Endothelial cell of umbilical vein (primary cell): ENCODE results near the gene SPHK2. TPM values are rescaled to one million over a fixed set of nuclear protein-coding genes. Genes with fewer than 3 reads are reported as not detected.

Experiments
- BruUV-seq: library from RNA; stranded (reverse); fragments of 400-500 nt; replicated peaks from 2 replicates; lab custom pipeline; 2021; lab: Mats Ljungman, UMichigan
- CTCF ChIA-PET: fragments of 300-600, 350-600 bp; sonication (Branson Sonifier 250); formaldehyde crosslinking; loops from one replicate; lab custom pipeline; 2021; ENCODE audit warnings: antibody characterized with exemption, inconsistent platforms; lab: Charles Lee
- POLR2A ChIA-PET: fragments of 300-600, 350-600 bp; sonication (Branson Sonifier 250); formaldehyde crosslinking; loops from one replicate; lab custom pipeline; 2021; ENCODE audit warnings: antibody characterized with exemption, inconsistent platforms; lab: Charles Lee
- DNase-seq: peaks from one replicate; pipeline ENCODE4 v3.0.0-alpha.2; 2011; ENCODE audit warnings: low read depth, low spot score
- FAIRE-seq: peaks from 2 replicates; lab custom pipeline; 2011; peaks lifted over from hg19 to GRCh38; lab: Jason Lieb, UNC
- H2AFZ ChIP-seq: 2 replicates; pipeline ENCODE4 v1.6.0; 2012; ENCODE audit warnings: low read depth, low read length, control low read depth, inconsistent platforms
- H3K27ac ChIP-seq: 2 replicates; pipeline ENCODE4 v1.5.1; 2011; ENCODE audit warnings: low read depth, mild to moderate bottlenecking, control low read depth, low read length, moderate library complexity; ENCODE audit not compliant: insufficient read depth
- H3K27me3 ChIP-seq, 2 experiments: 2 replicates each; pipeline versions ENCODE4 v1.6.0 to v1.6.1; 2011; ENCODE audit warnings: low read length in 2 of 2, mixed read lengths in 1 of 2; ENCODE audit not compliant: control insufficient read depth in 2 of 2, insufficient read depth in 2 of 2
- H3K36me3 ChIP-seq, 2 experiments: 2 replicates in 1 of 2; 3 replicates in 1 of 2; pipeline ENCODE4 v1.5.1; 2011; ENCODE audit warnings: low read length in 2 of 2, mild to moderate bottlenecking in 1 of 2, moderate library complexity in 1 of 2; ENCODE audit not compliant: control insufficient read depth in 2 of 2, insufficient read depth in 2 of 2; ENCODE audit errors: extremely low read depth in 1 of 2
- H3K4me1 ChIP-seq: 3 replicates; pipeline ENCODE4 v1.5.1; 2011; ENCODE audit warnings: mild to moderate bottlenecking, low read length; ENCODE audit not compliant: control insufficient read depth, insufficient read depth; ENCODE audit errors: extremely low read depth
- H3K4me2 ChIP-seq: 2 replicates; pipeline ENCODE4 v1.6.1; 2011; ENCODE audit warnings: low read length, control low read depth, mixed read lengths; ENCODE audit not compliant: insufficient read depth
- H3K4me3 ChIP-seq, 3 experiments: fragments of 200-600 bp in 1 of 3; sonication (generic), shearing (Covaris generic) in 1 of 3; replicated peaks in 1 of 3; 2 replicates each; pipeline ENCODE4 v1.5.1; 2011 to 2016; ENCODE audit warnings: control low read depth in 3 of 3, low read length in 3 of 3, mild to moderate bottlenecking in 2 of 3, inconsistent platforms in 1 of 3, low read depth in 1 of 3, moderate library complexity in 1 of 3; ENCODE audit not compliant: insufficient read depth in 1 of 3
- H3K79me2 ChIP-seq: 2 replicates; pipeline ENCODE4 v1.6.0; 2012; ENCODE audit warnings: low read length, inconsistent platforms; ENCODE audit not compliant: control insufficient read depth, insufficient read depth
- H3K9ac ChIP-seq: replicated peaks from 2 replicates; pipeline ENCODE3; 2011; ENCODE audit warnings: low read length, control low read depth; ENCODE audit not compliant: insufficient read depth; ENCODE audit errors: extremely low read depth
- H3K9me1 ChIP-seq: replicated peaks from 3 replicates; pipeline ENCODE4 v1.6.0; 2011; ENCODE audit warnings: mild to moderate bottlenecking, low read length; ENCODE audit not compliant: control insufficient read depth, insufficient read depth; ENCODE audit errors: extremely low read depth
- H3K9me3 ChIP-seq: replicated peaks from 2 replicates; pipeline ENCODE4 v1.5.1; 2012; ENCODE audit warnings: low read length, inconsistent platforms; ENCODE audit not compliant: control insufficient read depth, insufficient read depth
- H4K20me1 ChIP-seq: replicated peaks from 2 replicates; pipeline ENCODE3; 2011; ENCODE audit warnings: mild to moderate bottlenecking, low read length; ENCODE audit not compliant: control insufficient read depth, insufficient read depth; ENCODE audit errors: extremely low read depth
- EZH2 ChIP-seq: IDR thresholded peaks from 2 replicates; pipeline ENCODE4 v1.6.1; 2012; ENCODE audit warnings: borderline replicate concordance, low read depth, mild to moderate bottlenecking, moderate library complexity, low read length, inconsistent platforms; ENCODE audit not compliant: severe bottlenecking
- FOS ChIP-seq: IDR thresholded peaks from 2 replicates; pipeline ENCODE4 v1.6.1; 2011; ENCODE audit warnings: mild to moderate bottlenecking, low read length, moderate library complexity, borderline replicate concordance; ENCODE audit not compliant: insufficient read depth
- GATA2 ChIP-seq: IDR thresholded peaks from 2 replicates; pipeline ENCODE4 v1.7.0; 2011; ENCODE audit warnings: low read depth, mild to moderate bottlenecking, moderate library complexity, mixed read lengths, low read length; ENCODE audit not compliant: insufficient read length, insufficient read depth
- JUN ChIP-seq: IDR thresholded peaks from 2 replicates; pipeline ENCODE4 v1.6.1; 2011; ENCODE audit warnings: borderline replicate concordance, low read depth; ENCODE audit not compliant: insufficient read length, insufficient read depth
- MYC ChIP-seq: IDR thresholded peaks from one replicate; pipeline ENCODE4 v1.6.1; 2011; ENCODE audit warnings: mild to moderate bottlenecking, low read depth, low read length
- POLR2A ChIP-seq: IDR thresholded peaks from 2 replicates; pipeline ENCODE4 v1.6.1; 2012; ENCODE audit warnings: low read depth, mild to moderate bottlenecking, control low read depth, low read length
- POLR2AphosphoS5 ChIP-seq: IDR thresholded peaks from 2 replicates; pipeline ENCODE4 v1.6.1; 2012; ENCODE audit warnings: low read depth, mild to moderate bottlenecking, control low read depth, low read length, moderate library complexity; ENCODE audit not compliant: insufficient read depth
- dilution Hi-C: fragments of 300-500 bp; cut with MboI; formaldehyde crosslinking; loops from one replicate; pipeline ENCODE4 v1.15.0; 2019; ENCODE audit warnings: low sequenced_read_pairs; ENCODE audit not compliant: extremely low pct_ligation_motif_present
- intact Hi-C: fragments of 100-400 bp; cut with micrococcal nuclease; formaldehyde crosslinking; loops from one replicate; pipeline ENCODE4 v1.10.0; 2022
- polyA plus RNA-seq, 4 experiments: library from polyadenylated mRNA; depleted of rRNA in 3 of 4; stranded (reverse) in 3 of 4; unstranded in 1 of 4; fragments of >200 nt; gene quantifications; 2 replicates each; pipeline versions ENCODE4 v1.2.1 to v1.2.3, GENCODE V29; 2011 to 2012; ENCODE audit warnings: missing spikeins in 1 of 4
- total RNA-seq: library from RNA; stranded (reverse); gene quantifications from 2 replicates; pipeline ENCODE4 v1.2.3, GENCODE V29; 2021
- TF ChIP-seq, protein P1 (sequence below), 2 donors: IDR thresholded peaks; 1 replicate in 1 of 2; 2 replicates in 1 of 2; pipeline ENCODE4 v1.5.1; 2011; ENCODE audit warnings: low read length in 2 of 2, mild to moderate bottlenecking in 2 of 2, moderate library complexity in 2 of 2, control low read depth in 1 of 2, inconsistent platforms in 1 of 2, low read depth in 1 of 2; ENCODE audit not compliant: insufficient read depth in 1 of 2; ENCODE audit errors: extremely low read depth in 1 of 2
- TF ChIP-seq, protein P2 (sequence below): IDR thresholded peaks from 2 replicates; pipeline ENCODE4 v1.6.1; 2011; ENCODE audit not compliant: insufficient read depth, insufficient read length

Gene SPHK2
- total and polyA plus RNA-seq, 2 donors (not counting 3 experiments of a cell fraction or from before 2014, with no cell fraction given) = 20.2 to 31.1 TPM

DNA sequence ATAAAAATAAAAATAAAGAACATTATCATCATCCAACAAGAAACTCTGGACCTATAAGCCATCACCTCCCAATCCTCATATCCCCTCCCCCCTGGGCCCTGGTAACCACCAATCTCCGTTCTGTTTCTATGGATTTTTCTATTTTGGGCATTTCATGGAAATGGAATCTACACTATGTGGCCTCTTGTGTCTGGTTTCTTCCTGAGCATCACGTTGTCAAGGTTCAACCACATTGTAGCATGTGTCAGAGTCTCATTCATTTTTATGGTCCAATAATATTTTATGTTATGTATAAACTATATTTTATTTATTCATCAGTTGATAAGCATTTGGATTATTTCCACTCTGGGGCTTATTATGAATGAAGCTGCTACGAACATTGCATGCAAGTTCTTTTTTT lies 40.4 kb upstream of the SPHK2 start:
- BruUV-seq = no TSS peak
- no peaks in the 10 kb centered on the region for H3K36me3 ChIP-seq
- POLR2A ChIA-PET = no interaction called here

More for the DNA sequence above, 40.4 kb upstream of the SPHK2 start:
- DNase-seq (no peak), FAIRE-seq (no peak)
- TF ChIP-seq, protein P1, sequence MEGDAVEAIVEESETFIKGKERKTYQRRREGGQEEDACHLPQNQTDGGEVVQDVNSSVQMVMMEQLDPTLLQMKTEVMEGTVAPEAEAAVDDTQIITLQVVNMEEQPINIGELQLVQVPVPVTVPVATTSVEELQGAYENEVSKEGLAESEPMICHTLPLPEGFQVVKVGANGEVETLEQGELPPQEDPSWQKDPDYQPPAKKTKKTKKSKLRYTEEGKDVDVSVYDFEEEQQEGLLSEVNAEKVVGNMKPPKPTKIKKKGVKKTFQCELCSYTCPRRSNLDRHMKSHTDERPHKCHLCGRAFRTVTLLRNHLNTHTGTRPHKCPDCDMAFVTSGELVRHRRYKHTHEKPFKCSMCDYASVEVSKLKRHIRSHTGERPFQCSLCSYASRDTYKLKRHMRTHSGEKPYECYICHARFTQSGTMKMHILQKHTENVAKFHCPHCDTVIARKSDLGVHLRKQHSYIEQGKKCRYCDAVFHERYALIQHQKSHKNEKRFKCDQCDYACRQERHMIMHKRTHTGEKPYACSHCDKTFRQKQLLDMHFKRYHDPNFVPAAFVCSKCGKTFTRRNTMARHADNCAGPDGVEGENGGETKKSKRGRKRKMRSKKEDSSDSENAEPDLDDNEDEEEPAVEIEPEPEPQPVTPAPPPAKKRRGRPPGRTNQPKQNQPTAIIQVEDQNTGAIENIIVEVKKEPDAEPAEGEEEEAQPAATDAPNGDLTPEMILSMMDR (IDR thresholded peaks at IDR 0.05; ENCODE audit: extremely low read depth in 1 of 2, insufficient read depth in 1 of 2, low read depth in 1 of 2, low read length in 2 of 2) = no peak
- TF ChIP-seq GATA2 (no peak), JUN (no peak), POLR2A (no peak), POLR2AphosphoS5 (no peak), EZH2 (no peak), MYC (no peak), FOS (no peak)
- TF ChIP-seq, protein P2, sequence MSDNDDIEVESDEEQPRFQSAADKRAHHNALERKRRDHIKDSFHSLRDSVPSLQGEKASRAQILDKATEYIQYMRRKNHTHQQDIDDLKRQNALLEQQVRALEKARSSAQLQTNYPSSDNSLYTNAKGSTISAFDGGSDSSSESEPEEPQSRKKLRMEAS = no peak
- CTCF ChIA-PET = interaction anchor here (8.2 to 14.1 kb wide), 2 partner anchors 72 to 90 kb away, joined by 203 to 507 read pairs; no protein-coding TSS in a partner anchor
- Histone ChIP-seq H3K27ac (no peak overlapping the region), H3K9me1 (no peaks in the 10 kb centered on the region), H3K9me3 (no peaks in the 10 kb centered on the region), H2AFZ (no peak overlapping the region), H3K4me1 (no peaks in the 10 kb centered on the region), H4K20me1 (no peaks in the 10 kb centered on the region), H3K79me2 (no peaks in the 10 kb centered on the region), H3K27me3 (no peaks in the 10 kb centered on the region), H3K4me2 (no peak overlapping the region), H3K4me3 (no peak overlapping the region), H3K9ac (no peak overlapping the region)
- dilution Hi-C loops = no loop called here
- intact Hi-C loops = no loop called here
